Mammary epithelial cell (primary cell): ENCODE data around the gene AKR1A1.

Source experiments
- CTCF ChIP-seq, 2 donors: IDR thresholded peaks in 1 of 2; conservative IDR thresholded peaks in 1 of 2; 2 replicates each; pipeline ENCODE4 v1.5.1; 2011 to 2012; ENCODE audit warnings: inconsistent platforms in 2 of 2, low read length in 2 of 2, mild to moderate bottlenecking in 2 of 2, control low read depth in 1 of 2, low read depth in 1 of 2; ENCODE audit not compliant: insufficient read depth in 1 of 2; ENCODE audit errors: extremely low read depth in 1 of 2
- EZH2 ChIP-seq: IDR thresholded peaks from 2 replicates; pipeline ENCODE4 v1.6.1; 2012; ENCODE audit warnings: low read length, inconsistent platforms, borderline replicate concordance

- no peak for TF ChIP-seq CTCF (conservative IDR thresholded peaks at IDR 0.05 in 1 of 2, IDR thresholded peaks at IDR 0.05 in 1 of 2; ENCODE audit: extremely low read depth in 1 of 2, insufficient read depth in 1 of 2, low read depth in 1 of 2, low read length in 2 of 2)
- TF ChIP-seq EZH2, result no peak
These were observed 4.9 kb upstream of the AKR1A1 start for GRCh38 chr1:45545553-45546310.
